Right atrium auricular region (tissue), 2 donors: ENCODE data around the gene B4GALT5. TPM values are rescaled to one million over a fixed set of nuclear protein-coding genes. Genes with fewer than 3 reads are reported as not detected.
A peak's percentile ranks its signal among the peaks of the same experiment; 100 is the strongest.

Source experiments
- DNase-seq: peaks from one replicate; pipeline ENCODE4 v3.0.0-alpha.2; 2019; ENCODE audit warnings: low spot score
- H3K27ac ChIP-seq, 2 donors: fragments of 200-600 bp; sonication (generic); 1 replicate in 1 of 2; 2 replicates in 1 of 2; pipeline ENCODE4 v1.5.1; 2016 to 2019
- H3K27me3 ChIP-seq, 2 donors: fragments of 200-600 bp; sonication (generic); one replicate each; pipeline versions ENCODE4 v1.5.1 to v1.6.0; 2017 to 2019
- H3K36me3 ChIP-seq: fragments of 200-600 bp; sonication (generic); one replicate; pipeline ENCODE4 v1.5.1; 2016
- H3K4me1 ChIP-seq, 2 donors: fragments of 200-600 bp; sonication (generic); one replicate each; pipeline versions ENCODE4 v1.5.1 to v1.6.0; 2017 to 2019
- H3K4me3 ChIP-seq, 2 donors: fragments of 200-600 bp; sonication (generic); 1 replicate in 1 of 2; 2 replicates in 1 of 2; pipeline ENCODE4 v1.5.1; 2017 to 2019; ENCODE audit warnings: mild to moderate bottlenecking in 1 of 2, moderate library complexity in 1 of 2
- H3K9me3 ChIP-seq, 2 donors: fragments of 200-600 bp; sonication (generic); one replicate each; pipeline ENCODE4 v1.5.1; 2019
- CTCF ChIP-seq, 2 donors: fragments of 200-600 bp; sonication (generic); IDR thresholded peaks; one replicate each; pipeline ENCODE4 v1.5.1; 2019; ENCODE audit warnings: antibody characterized with exemption in 2 of 2
- total RNA-seq, 2 donors: library from RNA; depleted of rRNA; stranded (reverse); fragments of >200 nt; gene quantifications; one replicate each; pipeline ENCODE4 v1.1.0, GENCODE V29; 2016

The B4GALT5 gene
- total RNA-seq, 2 donors from 2014 or later = 17.7 to 24.4 TPM

GRCh38 chr20:49601153-49601924 is 112.3 kb downstream of the B4GALT5 start:
- TF ChIP-seq CTCF (IDR thresholded peaks at IDR 0.05) = no peak
- Histone ChIP-seq H3K9me3 (no peaks in the 10 kb centered on the region), H3K27me3 (no peaks in the 10 kb centered on the region), H3K4me1 (peaks cover 0 to 17% of the 10 kb centered on the region in 2 donors), H3K36me3 (no peaks in the 10 kb centered on the region), H3K4me3 (no peak overlapping the region), H3K27ac (no peak overlapping the region)
- DNase-seq = no peak

- no peak for TF ChIP-seq CTCF (IDR thresholded peaks at IDR 0.05)
- no peak for DNase-seq
- Histone ChIP-seq H3K9me3 (no peaks in the 10 kb centered on the region), H3K36me3 (no peaks in the 10 kb centered on the region), H3K4me1 (peaks cover 0 to 19% of the 10 kb centered on the region in 2 donors), H3K27ac (no peak overlapping the region), H3K4me3 (no peak overlapping the region), H3K27me3 (no peaks in the 10 kb centered on the region)
These were observed 113.9 kb downstream of the B4GALT5 start for GRCh38 chr20:49599746-49600113.

GRCh38 chr20:49597825-49598395 is 115.8 kb downstream of the B4GALT5 start:
- Histone ChIP-seq H3K27ac (no peak overlapping the region), H3K4me1 (peaks cover 0 to 34% of the 10 kb centered on the region in 2 donors), H3K9me3 (no peaks in the 10 kb centered on the region), H3K27me3 (no peaks in the 10 kb centered on the region), H3K36me3 (no peaks in the 10 kb centered on the region), H3K4me3 (no peak overlapping the region)
- no peak for DNase-seq
- TF ChIP-seq CTCF (IDR thresholded peaks at IDR 0.05) = no peak

- no peaks in the 10 kb centered on the region for H3K27me3 ChIP-seq
- no peaks in the 10 kb centered on the region for H3K9me3 ChIP-seq
- peaks cover 0 to 41% of the 10 kb centered on the region in 2 donors for H3K4me1 ChIP-seq
- no peaks in the 10 kb centered on the region for H3K36me3 ChIP-seq
- H3K27ac ChIP-seq = peak overlapping the region; percentile 47 to 48
- TF ChIP-seq CTCF (IDR thresholded peaks at IDR 0.05) = no peak
- H3K4me3 ChIP-seq = no peak overlapping the region
- peak; percentile 68 for DNase-seq
These were observed 117.7 kb downstream of the B4GALT5 start for GRCh38 chr20:49595811-49596561.

GRCh38 chr20:49595346-49595745 is 118.3 kb downstream of the B4GALT5 start:
- Histone ChIP-seq H3K36me3 (no peaks in the 10 kb centered on the region), H3K9me3 (no peaks in the 10 kb centered on the region), H3K4me3 (no peak overlapping the region), H3K4me1 (peaks cover 0 to 43% of the 10 kb centered on the region in 2 donors), H3K27me3 (no peaks in the 10 kb centered on the region), H3K27ac (peak overlapping the region; percentile 48 to 75)
- TF ChIP-seq CTCF (IDR thresholded peaks at IDR 0.05) = no peak
- no peak for DNase-seq
